Hepatocyte (in vitro differentiated cells): ENCODE measurements around the gene KRT32.

Experiments used
- CTCF ChIP-seq: fragments of 200-600 bp; sonication (generic); IDR thresholded peaks from 2 replicates; pipeline ENCODE4 v1.5.1; 2016; ENCODE audit warnings: antibody characterized with exemption, mild to moderate bottlenecking; ENCODE audit not compliant: poor library complexity
- EZH2 ChIP-seq: fragments of 200-600 bp; sonication (generic); IDR thresholded peaks from 2 replicates; pipeline ENCODE4 v1.6.1; 2016; ENCODE audit warnings: antibody characterized with exemption, mild to moderate bottlenecking, borderline replicate concordance
- EZH2phosphoT487 ChIP-seq: fragments of 200-600 bp; sonication (generic); IDR thresholded peaks from one replicate; pipeline ENCODE4 v1.6.1; 2018; ENCODE audit warnings: antibody characterized with exemption, mild to moderate bottlenecking, low read depth, moderate library complexity; ENCODE audit not compliant: unreplicated experiment, severe bottlenecking

- TF ChIP-seq CTCF (no peak), EZH2 (no peak), EZH2phosphoT487 (no peak)
Observed at GRCh38 chr17:41467561-41467960, 375 bp upstream of the KRT32 start.
